HepG2 (cell line): ENCODE results near the gene JOSD2. TPM values are rescaled to one million over a fixed set of nuclear protein-coding genes. Genes with fewer than 3 reads are reported as not detected.

Source experiments
- ATF3 ChIP-seq: sonication (generic); formaldehyde crosslinking; IDR thresholded peaks from 2 replicates; pipeline ENCODE4 v1.4.0; 2020; ENCODE audit warnings: missing genetic modification reagents
- ELF4 ChIP-seq: sonication (generic); formaldehyde crosslinking; IDR thresholded peaks from 2 replicates; pipeline ENCODE4 v1.5.0; 2020; ENCODE audit warnings: missing genetic modification reagents, mild to moderate bottlenecking, moderate library complexity, borderline replicate concordance
- ETV5 ChIP-seq: IDR thresholded peaks from 2 replicates; pipeline ENCODE4 v1.6.1; 2018; ENCODE audit warnings: missing biosample characterization, missing genetic modification reagents, inconsistent platforms, borderline replicate concordance
- FOXK1 ChIP-seq: sonication (generic); formaldehyde crosslinking; IDR thresholded peaks from 2 replicates; pipeline ENCODE4 v1.4.0; 2020; ENCODE audit warnings: low read depth, missing genetic modification reagents, borderline replicate concordance
- IRF2 ChIP-seq: IDR thresholded peaks from 2 replicates; pipeline ENCODE4 v1.6.1; 2018; ENCODE audit warnings: missing genetic modification reagents, missing compliant biosample characterization
- MEF2D ChIP-seq: sonication (generic); formaldehyde crosslinking; IDR thresholded peaks from 2 replicates; pipeline ENCODE4 v1.5.1; 2020; ENCODE audit warnings: mild to moderate bottlenecking, missing genetic modification reagents
- MYC ChIP-seq: sonication (generic); formaldehyde crosslinking; IDR thresholded peaks from 2 replicates; pipeline ENCODE4 v1.9.0; 2021; ENCODE audit warnings: missing genetic modification reagents, borderline replicate concordance
- NFE2L1 ChIP-seq: sonication (generic); formaldehyde crosslinking; IDR thresholded peaks from 2 replicates; pipeline ENCODE4 v1.4.0; 2020; ENCODE audit warnings: missing genetic modification reagents, mild to moderate bottlenecking, borderline replicate concordance
- PBX2 ChIP-seq: IDR thresholded peaks from 2 replicates; pipeline ENCODE4 v1.6.1; 2016; ENCODE audit warnings: control low read depth
- RAD21 ChIP-seq: fragments of 450-650 bp; formaldehyde crosslinking; IDR thresholded peaks from 2 replicates; pipeline ENCODE4 v1.5.0; 2020; ENCODE audit warnings: mild to moderate bottlenecking
- RCOR2 ChIP-seq: IDR thresholded peaks from 2 replicates; pipeline ENCODE4 v1.6.1; 2016; ENCODE audit warnings: missing biosample characterization, missing genetic modification reagents
- RORA ChIP-seq: sonication (generic); formaldehyde crosslinking; IDR thresholded peaks from 2 replicates; pipeline ENCODE4 v1.5.0; 2020; ENCODE audit warnings: mild to moderate bottlenecking, missing genetic modification reagents, moderate library complexity
- TEAD3 ChIP-seq: optimal IDR thresholded peaks from 2 replicates; pipeline ENCODE3; 2016; ENCODE audit warnings: borderline replicate concordance
- THAP7 ChIP-seq: sonication (generic); formaldehyde crosslinking; IDR thresholded peaks from 2 replicates; pipeline ENCODE4 v1.8.1; 2023; ENCODE audit warnings: mild to moderate bottlenecking, missing genetic modification reagents
- ZBTB33 ChIP-seq: sonication (generic); formaldehyde crosslinking; IDR thresholded peaks from 2 replicates; pipeline ENCODE4 v1.4.0; 2020; ENCODE audit warnings: missing genetic modification reagents
- ZFX ChIP-seq: sonication (generic); formaldehyde crosslinking; IDR thresholded peaks from 2 replicates; pipeline ENCODE4 v1.4.0; 2020; ENCODE audit warnings: mild to moderate bottlenecking, low read depth, missing genetic modification reagents, moderate library complexity
- ZNF224 ChIP-seq: sonication (generic); formaldehyde crosslinking; IDR thresholded peaks from 2 replicates; pipeline ENCODE4 v1.5.0; 2020; ENCODE audit warnings: mild to moderate bottlenecking, missing genetic modification reagents
- ZNF331 ChIP-seq: sonication (generic); formaldehyde crosslinking; IDR thresholded peaks from 2 replicates; pipeline ENCODE4 v1.4.0; 2020; ENCODE audit warnings: missing genetic modification reagents
- ZNF547 ChIP-seq: sonication (generic); formaldehyde crosslinking; IDR thresholded peaks from 2 replicates; pipeline ENCODE4 v1.5.1; 2020; ENCODE audit warnings: mild to moderate bottlenecking, missing genetic modification reagents
- ZNF891 ChIP-seq: sonication (generic); formaldehyde crosslinking; IDR thresholded peaks from 2 replicates; pipeline ENCODE4 v1.5.0; 2020; ENCODE audit warnings: mild to moderate bottlenecking, missing genetic modification reagents
- polyA plus RNA-seq, 8 experiments: library from polyadenylated mRNA; depleted of rRNA in 3 of 8; stranded (reverse) in 7 of 8; unstranded in 1 of 8; fragments of >200 nt; fragmentation: Illumina TruSeq in 4 of 8; extraction: Trizol in 4 of 8; gene quantifications; 2 replicates each; pipeline versions ENCODE4 v1.2.1 to v1.2.3, GENCODE V29; 2011 to 2016; ENCODE audit warnings: low read depth in 4 of 8, missing spikeins in 1 of 8, mixed read lengths in 1 of 8; ENCODE audit not compliant: insufficient read depth in 1 of 8
- total RNA-seq, 5 experiments: library from RNA; depleted of rRNA; stranded (reverse); fragments of >200 nt; fragmentation: Illumina TruSeq; extraction: Trizol; gene quantifications; 2 replicates each; pipeline ENCODE4 v1.2.3, GENCODE V29; 2016; ENCODE audit warnings: low read depth in 1 of 5
- TF ChIP-seq, protein P1 (sequence below): sonication (generic); formaldehyde crosslinking; IDR thresholded peaks from 2 replicates; pipeline ENCODE4 v1.5.1; 2020; ENCODE audit warnings: mild to moderate bottlenecking, missing genetic modification reagents

JOSD2 gene
- total and polyA plus RNA-seq, 2 of the 13 experiments (the other 11 are each of a cell fraction or from before 2014, with no cell fraction given): 2.0 to 4.1 TPM

- TF ChIP-seq MEF2D (no peak), PBX2 (no peak), ETV5 (no peak), IRF2 (CRISPR knock-in tag) (0 out of 2 replicates have a peak, but pooled peaks have one; percentile 18), ZFX (CRISPR knock-in tag) (0 out of 2 replicates have a peak, but pooled peaks have one; percentile 21), ZBTB33 (CRISPR knock-in tag) (0 out of 2 replicates have a peak, but pooled peaks have one; percentile 10), RORA (CRISPR knock-in tag) (no peak), ZNF547 (0 out of 2 replicates have a peak, but pooled peaks have one; percentile 38), ZNF331 (0 out of 2 replicates have a peak, but pooled peaks have one; percentile 47), RAD21 (CRISPR knock-in tag) (peak; percentile 72), FOXK1 (no peak), ZNF224 (CRISPR knock-in tag) (no peak), TEAD3 (CRISPR knock-in tag) (peak; percentile 48), ELF4 (CRISPR knock-in tag) (no peak), ATF3 (no peak), ZNF891 (CRISPR knock-in tag) (no peak), THAP7 (CRISPR knock-in tag) (0 out of 2 replicates have a peak, but pooled peaks have one; percentile 28), NFE2L1 (CRISPR knock-in tag) (no peak), MYC (0 out of 2 replicates have a peak, but pooled peaks have one; percentile 17), RCOR2 (CRISPR knock-in tag) (0 out of 2 replicates have a peak, but pooled peaks have one; percentile 31)
- TF ChIP-seq, protein P1, sequence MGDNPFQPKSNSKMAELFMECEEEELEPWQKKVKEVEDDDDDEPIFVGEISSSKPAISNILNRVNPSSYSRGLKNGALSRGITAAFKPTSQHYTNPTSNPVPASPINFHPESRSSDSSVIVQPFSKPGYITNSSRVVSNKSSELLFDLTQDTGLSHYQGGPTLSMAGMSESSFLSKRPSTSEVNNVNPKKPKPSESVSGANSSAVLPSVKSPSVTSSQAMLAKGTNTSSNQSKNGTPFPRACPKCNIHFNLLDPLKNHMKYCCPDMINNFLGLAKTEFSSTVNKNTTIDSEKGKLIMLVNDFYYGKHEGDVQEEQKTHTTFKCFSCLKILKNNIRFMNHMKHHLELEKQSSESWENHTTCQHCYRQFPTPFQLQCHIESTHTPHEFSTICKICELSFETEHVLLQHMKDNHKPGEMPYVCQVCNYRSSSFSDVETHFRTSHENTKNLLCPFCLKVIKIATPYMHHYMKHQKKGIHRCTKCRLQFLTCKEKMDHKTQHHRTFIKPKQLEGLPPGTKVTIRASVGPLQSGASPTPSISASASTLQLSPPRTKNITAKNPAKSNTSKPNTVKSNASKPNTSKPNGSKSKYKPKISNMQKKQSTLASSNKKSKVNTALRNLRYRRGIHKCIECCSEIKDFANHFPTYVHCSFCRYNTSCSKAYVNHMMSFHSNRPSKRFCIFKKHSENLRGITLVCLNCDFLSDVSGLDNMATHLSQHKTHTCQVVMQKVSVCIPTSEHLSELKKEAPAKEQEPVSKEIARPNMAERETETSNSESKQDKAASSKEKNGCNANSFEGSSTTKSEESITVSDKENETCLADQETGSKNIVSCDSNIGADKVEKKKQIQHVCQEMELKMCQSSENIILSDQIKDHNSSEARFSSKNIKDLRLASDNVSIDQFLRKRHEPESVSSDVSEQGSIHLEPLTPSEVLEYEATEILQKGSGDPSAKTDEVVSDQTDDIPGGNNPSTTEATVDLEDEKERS (CRISPR knock-in tag): peak; percentile 28; the same call in 1 of the 2 replicates
These were observed 49.7 kb downstream of the JOSD2 start (continued) for GRCh38 chr19:50461066-50461875.
